ENCODE measurements around the gene BAIAP2. TPM values are rescaled to one million over a fixed set of nuclear protein-coding genes. Genes with fewer than 3 reads are reported as not detected.

BAIAP2 gene
- total and polyA plus RNA-seq, 2 of the 13 experiments (the other 11 are each of a cell fraction or from before 2014, with no cell fraction given) = 22.5 to 24.0 TPM

- TF ChIP-seq, protein P1, sequence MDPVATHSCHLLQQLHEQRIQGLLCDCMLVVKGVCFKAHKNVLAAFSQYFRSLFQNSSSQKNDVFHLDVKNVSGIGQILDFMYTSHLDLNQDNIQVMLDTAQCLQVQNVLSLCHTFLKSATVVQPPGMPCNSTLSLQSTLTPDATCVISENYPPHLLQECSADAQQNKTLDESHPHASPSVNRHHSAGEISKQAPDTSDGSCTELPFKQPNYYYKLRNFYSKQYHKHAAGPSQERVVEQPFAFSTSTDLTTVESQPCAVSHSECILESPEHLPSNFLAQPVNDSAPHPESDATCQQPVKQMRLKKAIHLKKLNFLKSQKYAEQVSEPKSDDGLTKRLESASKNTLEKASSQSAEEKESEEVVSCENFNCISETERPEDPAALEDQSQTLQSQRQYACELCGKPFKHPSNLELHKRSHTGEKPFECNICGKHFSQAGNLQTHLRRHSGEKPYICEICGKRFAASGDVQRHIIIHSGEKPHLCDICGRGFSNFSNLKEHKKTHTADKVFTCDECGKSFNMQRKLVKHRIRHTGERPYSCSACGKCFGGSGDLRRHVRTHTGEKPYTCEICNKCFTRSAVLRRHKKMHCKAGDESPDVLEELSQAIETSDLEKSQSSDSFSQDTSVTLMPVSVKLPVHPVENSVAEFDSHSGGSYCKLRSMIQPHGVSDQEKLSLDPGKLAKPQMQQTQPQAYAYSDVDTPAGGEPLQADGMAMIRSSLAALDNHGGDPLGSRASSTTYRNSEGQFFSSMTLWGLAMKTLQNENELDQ (CRISPR knock-in tag; IDR thresholded peaks at IDR 0.05; ENCODE audit: borderline replicate concordance) = no peak
- TF ChIP-seq, protein P2, sequence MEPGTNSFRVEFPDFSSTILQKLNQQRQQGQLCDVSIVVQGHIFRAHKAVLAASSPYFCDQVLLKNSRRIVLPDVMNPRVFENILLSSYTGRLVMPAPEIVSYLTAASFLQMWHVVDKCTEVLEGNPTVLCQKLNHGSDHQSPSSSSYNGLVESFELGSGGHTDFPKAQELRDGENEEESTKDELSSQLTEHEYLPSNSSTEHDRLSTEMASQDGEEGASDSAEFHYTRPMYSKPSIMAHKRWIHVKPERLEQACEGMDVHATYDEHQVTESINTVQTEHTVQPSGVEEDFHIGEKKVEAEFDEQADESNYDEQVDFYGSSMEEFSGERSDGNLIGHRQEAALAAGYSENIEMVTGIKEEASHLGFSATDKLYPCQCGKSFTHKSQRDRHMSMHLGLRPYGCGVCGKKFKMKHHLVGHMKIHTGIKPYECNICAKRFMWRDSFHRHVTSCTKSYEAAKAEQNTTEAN (CRISPR knock-in tag; conservative IDR thresholded peaks at IDR 0.05) = peak; percentile 67
- TF ChIP-seq ZBTB21 (CRISPR knock-in tag; IDR thresholded peaks at IDR 0.05) (no peak), MLX (CRISPR knock-in tag; IDR thresholded peaks at IDR 0.05) (peak; percentile 37; the same call in 1 of the 2 replicates), ZNF770 (CRISPR knock-in tag; IDR thresholded peaks at IDR 0.05) (peak; percentile 63; the same call in 1 of the 2 replicates), RXRB (CRISPR knock-in tag; IDR thresholded peaks at IDR 0.05; ENCODE audit: borderline replicate concordance) (peak; percentile 56), ZBTB25 (CRISPR knock-in tag; IDR thresholded peaks at IDR 0.05) (peak; percentile 76), ZNF737 (CRISPR knock-in tag; IDR thresholded peaks at IDR 0.05; ENCODE audit: borderline replicate concordance) (no peak; the same call in 1 of the 2 replicates), CREM (IDR thresholded peaks at IDR 0.05) (0 out of 2 replicates have a peak, but pooled peaks have one; percentile 10), CREM (CRISPR knock-in tag; IDR thresholded peaks at IDR 0.05) (no peak; the same call in 1 of the 2 replicates)
- TF ChIP-seq, protein P3, sequence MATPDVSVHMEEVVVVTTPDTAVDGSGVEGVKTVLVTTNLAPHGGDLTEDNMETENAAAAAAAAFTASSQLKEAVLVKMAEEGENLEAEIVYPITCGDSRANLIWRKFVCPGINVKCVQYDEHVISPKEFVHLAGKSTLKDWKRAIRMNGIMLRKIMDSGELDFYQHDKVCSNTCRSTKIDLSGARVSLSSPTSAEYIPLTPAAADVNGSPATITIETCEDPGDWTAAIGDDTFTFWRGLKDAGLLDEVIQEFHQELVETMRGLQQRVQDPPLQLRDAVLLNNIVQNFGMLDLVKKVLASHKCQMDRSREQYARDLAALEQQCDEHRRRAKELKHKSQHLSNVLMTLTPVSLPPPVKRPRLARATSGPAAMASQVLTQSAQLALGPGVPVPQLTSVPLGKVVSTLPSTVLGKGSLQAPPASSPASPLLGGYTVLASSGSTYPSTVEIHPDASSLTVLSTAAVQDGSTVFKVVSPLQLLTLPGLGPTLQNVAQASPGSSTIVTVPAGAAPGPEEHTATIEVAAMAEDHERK (CRISPR knock-in tag; IDR thresholded peaks at IDR 0.05; ENCODE audit: low read depth) = 0 out of 2 replicates have a peak, but pooled peaks have one; percentile 37
- TF ChIP-seq, protein P4, sequence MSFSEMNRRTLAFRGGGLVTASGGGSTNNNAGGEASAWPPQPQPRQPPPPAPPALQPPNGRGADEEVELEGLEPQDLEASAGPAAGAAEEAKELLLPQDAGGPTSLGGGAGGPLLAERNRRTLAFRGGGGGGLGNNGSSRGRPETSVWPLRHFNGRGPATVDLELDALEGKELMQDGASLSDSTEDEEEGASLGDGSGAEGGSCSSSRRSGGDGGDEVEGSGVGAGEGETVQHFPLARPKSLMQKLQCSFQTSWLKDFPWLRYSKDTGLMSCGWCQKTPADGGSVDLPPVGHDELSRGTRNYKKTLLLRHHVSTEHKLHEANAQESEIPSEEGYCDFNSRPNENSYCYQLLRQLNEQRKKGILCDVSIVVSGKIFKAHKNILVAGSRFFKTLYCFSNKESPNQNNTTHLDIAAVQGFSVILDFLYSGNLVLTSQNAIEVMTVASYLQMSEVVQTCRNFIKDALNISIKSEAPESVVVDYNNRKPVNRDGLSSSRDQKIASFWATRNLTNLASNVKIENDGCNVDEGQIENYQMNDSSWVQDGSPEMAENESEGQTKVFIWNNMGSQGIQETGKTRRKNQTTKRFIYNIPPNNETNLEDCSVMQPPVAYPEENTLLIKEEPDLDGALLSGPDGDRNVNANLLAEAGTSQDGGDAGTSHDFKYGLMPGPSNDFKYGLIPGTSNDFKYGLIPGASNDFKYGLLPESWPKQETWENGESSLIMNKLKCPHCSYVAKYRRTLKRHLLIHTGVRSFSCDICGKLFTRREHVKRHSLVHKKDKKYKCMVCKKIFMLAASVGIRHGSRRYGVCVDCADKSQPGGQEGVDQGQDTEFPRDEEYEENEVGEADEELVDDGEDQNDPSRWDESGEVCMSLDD (CRISPR knock-in tag; IDR thresholded peaks at IDR 0.05; ENCODE audit: borderline replicate concordance) = peak; percentile 50; the same call in 1 of the 2 replicates
- TF ChIP-seq, protein P5, sequence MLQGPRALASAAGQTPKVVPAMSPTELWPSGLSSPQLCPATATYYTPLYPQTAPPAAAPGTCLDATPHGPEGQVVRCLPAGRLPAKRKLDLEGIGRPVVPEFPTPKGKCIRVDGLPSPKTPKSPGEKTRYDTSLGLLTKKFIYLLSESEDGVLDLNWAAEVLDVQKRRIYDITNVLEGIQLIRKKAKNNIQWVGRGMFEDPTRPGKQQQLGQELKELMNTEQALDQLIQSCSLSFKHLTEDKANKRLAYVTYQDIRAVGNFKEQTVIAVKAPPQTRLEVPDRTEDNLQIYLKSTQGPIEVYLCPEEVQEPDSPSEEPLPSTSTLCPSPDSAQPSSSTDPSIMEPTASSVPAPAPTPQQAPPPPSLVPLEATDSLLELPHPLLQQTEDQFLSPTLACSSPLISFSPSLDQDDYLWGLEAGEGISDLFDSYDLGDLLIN (CRISPR knock-in tag; IDR thresholded peaks at IDR 0.05; ENCODE audit: borderline replicate concordance) = 0 out of 2 replicates have a peak, but pooled peaks have one; percentile 31
Observed at GRCh38 chr17:81165246-81166032, 130.5 kb downstream of the BAIAP2 start, which contains the start of gene PVALEF (continued).
